Calu3 (cell line): Measurements from ENCODE around the gene GPRC5B. TPM values are rescaled to one million over a fixed set of nuclear protein-coding genes. Genes with fewer than 3 reads are reported as not detected.

Source experiments
- BruUV-seq: library from RNA; stranded (reverse); fragments of 400-500 nt; replicated peaks from 2 replicates; lab custom pipeline; 2021; lab: Mats Ljungman, UMichigan
- CTCF ChIA-PET: fragments of 300-600 bp; sonication (Branson Sonifier 250); formaldehyde crosslinking; loops from one replicate; lab custom pipeline; 2022; ENCODE audit warnings: antibody characterized with exemption; lab: Charles Lee
- DNase-seq: peaks from one replicate; pipeline ENCODE4 v3.0.0; 2022
- H3K27ac Mint-ChIP-seq: one replicate; pipeline ENCODE4 v1.8.0; 2022; ENCODE audit warnings: mixed read lengths; ENCODE audit not compliant: unreplicated experiment
- H3K27me3 Mint-ChIP-seq: one replicate; pipeline ENCODE4 v1.8.0; 2022; ENCODE audit warnings: mixed read lengths; ENCODE audit not compliant: unreplicated experiment
- H3K36me3 Mint-ChIP-seq: one replicate; pipeline ENCODE4 v1.8.0; 2022; ENCODE audit warnings: mild to moderate bottlenecking, moderate library complexity, mixed read lengths; ENCODE audit not compliant: insufficient read depth, unreplicated experiment
- H3K4me1 Mint-ChIP-seq: one replicate; pipeline ENCODE4 v1.8.0; 2022; ENCODE audit warnings: mild to moderate bottlenecking, low read depth, mixed read lengths; ENCODE audit not compliant: unreplicated experiment
- H3K4me3 Mint-ChIP-seq: one replicate; pipeline ENCODE4 v1.8.0; 2022; ENCODE audit warnings: mild to moderate bottlenecking, low read depth, moderate library complexity, mixed read lengths; ENCODE audit not compliant: unreplicated experiment
- H3K9me3 Mint-ChIP-seq: one replicate; pipeline ENCODE4 v1.8.0; 2022; ENCODE audit warnings: low read depth, mixed read lengths; ENCODE audit not compliant: unreplicated experiment
- CTCF ChIP-seq: fragments of 200-600 bp; IDR thresholded peaks from one replicate; pipeline ENCODE4 v1.8.0; 2022; ENCODE audit warnings: antibody characterized with exemption; ENCODE audit not compliant: unreplicated experiment
- intact Hi-C: fragments of 100-400 bp; cut with micrococcal nuclease; formaldehyde crosslinking; loops from one replicate; pipeline ENCODE4 v1.10.0; 2022; ENCODE audit not compliant: unreplicated experiment
- total RNA-seq: library from RNA; stranded (reverse); gene quantifications from 2 replicates; pipeline ENCODE4 v1.2.3, GENCODE V29; 2022

Gene GPRC5B
- total RNA-seq, 1 experiment from 2014 or later = 294 TPM

DNA sequence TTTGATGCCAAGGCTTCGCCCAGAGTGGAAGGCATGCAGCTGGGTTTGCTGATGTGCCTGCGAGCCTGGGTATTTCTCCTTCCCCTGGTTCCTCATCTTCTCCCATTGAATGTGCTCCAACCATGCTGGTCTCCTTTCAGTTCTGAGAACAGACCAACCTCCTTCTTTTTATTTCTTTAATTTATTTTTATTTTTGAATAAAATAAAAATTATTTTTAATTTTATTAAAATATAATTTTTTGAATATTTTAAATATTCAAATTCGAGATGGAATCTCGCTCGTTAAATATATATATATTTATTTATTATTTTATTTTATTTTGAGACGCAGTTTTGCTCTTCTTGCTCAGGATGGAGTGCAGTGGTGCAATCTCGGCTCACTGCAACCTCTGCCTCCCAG, 30.2 kb upstream of the GPRC5B start:
- Mint-ChIP-seq H3K4me1 (no peaks in the 10 kb centered on the region), H3K4me3 (no peak overlapping the region), H3K36me3 (no peaks in the 10 kb centered on the region), H3K27me3 (peaks cover 29% of the 10 kb centered on the region), H3K27ac (no peak overlapping the region), H3K9me3 (no peaks in the 10 kb centered on the region)
- TF ChIP-seq CTCF = no peak
- CTCF ChIA-PET = no interaction called here
- intact Hi-C loops = no loop called here
- no peak for DNase-seq
- BruUV-seq = no TSS peak

- Mint-ChIP-seq H3K4me3 (no peak overlapping the region), H3K27ac (no peak overlapping the region), H3K9me3 (no peaks in the 10 kb centered on the region), H3K27me3 (peaks cover 26% of the 10 kb centered on the region), H3K36me3 (no peaks in the 10 kb centered on the region), H3K4me1 (no peaks in the 10 kb centered on the region)
- intact Hi-C loops = no loop called here
- CTCF ChIA-PET = interaction anchor here (0.6 to 1.1 kb wide), 3 partner anchors 14 to 473 kb away, joined by 3 to 4 read pairs (median 3); no protein-coding TSS in a partner anchor
- BruUV-seq = no TSS peak
- DNase-seq = no peak
- TF ChIP-seq CTCF = no peak
Observed at GRCh38 chr16:19913340-19913645, 28.6 kb upstream of the GPRC5B start.

GRCh38 chr16:19912455-19913339, 28.0 kb upstream of the GPRC5B start:
- H3K9me3 Mint-ChIP-seq = no peaks in the 10 kb centered on the region
- TF ChIP-seq CTCF = no peak
- H3K27me3 Mint-ChIP-seq = peaks cover 30% of the 10 kb centered on the region
- CTCF ChIA-PET = interaction anchor here (0.7 to 1.1 kb wide), 2 partner anchors 13 to 388 kb away, joined by 3 read pairs; no protein-coding TSS in a partner anchor
- no peak overlapping the region for H3K27ac Mint-ChIP-seq
- no TSS peak for BruUV-seq
- no peak for DNase-seq
- intact Hi-C loops = no loop called here
- no peak overlapping the region for H3K4me3 Mint-ChIP-seq
- H3K4me1 Mint-ChIP-seq = peaks cover 3% of the 10 kb centered on the region
- H3K36me3 Mint-ChIP-seq = no peaks in the 10 kb centered on the region

DNA sequence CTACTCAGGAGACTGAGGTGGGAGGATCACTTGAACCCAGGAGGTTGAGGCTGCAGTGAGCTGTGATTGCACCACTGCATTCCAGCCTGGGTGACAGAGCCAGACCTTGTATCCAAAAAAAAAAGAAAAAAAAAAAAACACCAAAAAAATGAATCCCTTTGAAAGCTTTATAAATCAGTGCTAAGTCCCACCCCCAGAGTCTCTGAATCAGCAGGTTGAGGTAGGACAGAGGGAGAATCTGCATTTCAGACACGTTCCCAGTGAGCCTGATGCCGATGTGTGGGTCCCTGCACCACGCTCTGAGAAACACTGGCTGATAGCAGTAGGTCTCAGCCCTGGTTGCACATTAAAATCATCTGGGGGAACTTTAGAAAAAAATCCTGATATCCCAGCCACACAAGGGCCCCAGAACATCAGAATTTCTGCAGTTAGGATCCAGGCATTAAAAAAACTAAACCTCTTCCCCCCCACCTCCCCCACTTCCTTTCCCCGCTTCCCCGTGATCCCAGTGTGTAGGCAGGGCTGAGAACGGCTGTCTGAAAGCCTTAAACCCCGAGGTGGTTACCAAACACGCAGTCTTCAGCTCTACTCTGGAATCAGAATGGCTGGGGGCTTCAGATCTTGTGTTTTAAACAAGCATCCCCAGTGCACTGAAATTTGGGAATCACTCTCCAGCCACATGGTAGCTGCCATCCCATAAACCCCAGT, 27.3 kb upstream of the GPRC5B start:
- BruUV-seq = no TSS peak
- H3K36me3 Mint-ChIP-seq = peaks cover 5% of the 10 kb centered on the region
- DNase-seq = no peak

More for the DNA sequence above, 27.3 kb upstream of the GPRC5B start:
- Mint-ChIP-seq H3K4me1 (peaks cover 11% of the 10 kb centered on the region), H3K27me3 (peaks cover 30% of the 10 kb centered on the region), H3K4me3 (no peak overlapping the region), H3K9me3 (no peaks in the 10 kb centered on the region), H3K27ac (no peak overlapping the region)
- CTCF ChIA-PET = interaction anchor here (0.7 kb wide), 1 partner anchor 12 kb away, joined by 3 read pairs; no protein-coding TSS in a partner anchor
- intact Hi-C loops = no loop called here
- TF ChIP-seq CTCF = no peak
